HL-60 (cell line): ENCODE data around the gene SETD6.

ENCODE experiments used
- CTCF ChIP-seq: IDR thresholded peaks from one replicate; pipeline ENCODE4 v1.5.1; 2011; ENCODE audit warnings: low read length, control low read depth, inconsistent platforms; ENCODE audit not compliant: insufficient read depth
- REST ChIP-seq: IDR thresholded peaks from 2 replicates; pipeline ENCODE4 v1.6.1; 2012; ENCODE audit warnings: low read depth; ENCODE audit not compliant: insufficient replicate concordance

- TF ChIP-seq CTCF = no peak
- no peak for TF ChIP-seq REST
These were observed 5.8 kb upstream of the SETD6 start for GRCh38 chr16:58509256-58510096.
